ENCODE measurements around the gene RBMS1.

DNA sequence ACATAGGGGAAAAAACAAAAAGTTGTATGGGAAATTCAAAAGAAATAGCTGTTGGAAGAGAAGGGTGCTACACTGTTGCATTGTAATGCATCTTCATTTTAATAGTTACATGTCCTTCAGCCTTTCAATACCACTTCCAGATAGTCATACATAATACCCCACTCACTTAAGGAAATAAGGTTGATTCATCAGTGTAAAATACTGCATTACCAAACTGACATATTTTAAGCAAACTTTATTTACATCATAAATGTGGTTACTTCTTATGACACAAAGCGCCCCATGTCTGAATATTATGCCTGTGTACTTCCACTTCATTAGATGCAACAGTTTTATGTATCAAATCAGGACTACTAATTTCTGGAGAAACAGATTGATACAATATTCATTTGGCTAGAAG, 4.5 kb downstream of the RBMS1 start:
- TF ChIP-seq, protein P1, sequence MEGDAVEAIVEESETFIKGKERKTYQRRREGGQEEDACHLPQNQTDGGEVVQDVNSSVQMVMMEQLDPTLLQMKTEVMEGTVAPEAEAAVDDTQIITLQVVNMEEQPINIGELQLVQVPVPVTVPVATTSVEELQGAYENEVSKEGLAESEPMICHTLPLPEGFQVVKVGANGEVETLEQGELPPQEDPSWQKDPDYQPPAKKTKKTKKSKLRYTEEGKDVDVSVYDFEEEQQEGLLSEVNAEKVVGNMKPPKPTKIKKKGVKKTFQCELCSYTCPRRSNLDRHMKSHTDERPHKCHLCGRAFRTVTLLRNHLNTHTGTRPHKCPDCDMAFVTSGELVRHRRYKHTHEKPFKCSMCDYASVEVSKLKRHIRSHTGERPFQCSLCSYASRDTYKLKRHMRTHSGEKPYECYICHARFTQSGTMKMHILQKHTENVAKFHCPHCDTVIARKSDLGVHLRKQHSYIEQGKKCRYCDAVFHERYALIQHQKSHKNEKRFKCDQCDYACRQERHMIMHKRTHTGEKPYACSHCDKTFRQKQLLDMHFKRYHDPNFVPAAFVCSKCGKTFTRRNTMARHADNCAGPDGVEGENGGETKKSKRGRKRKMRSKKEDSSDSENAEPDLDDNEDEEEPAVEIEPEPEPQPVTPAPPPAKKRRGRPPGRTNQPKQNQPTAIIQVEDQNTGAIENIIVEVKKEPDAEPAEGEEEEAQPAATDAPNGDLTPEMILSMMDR (conservative IDR thresholded peaks at IDR 0.05; ENCODE audit: low read depth, low read length), result no peak
- TF ChIP-seq POLR2A (IDR thresholded peaks at IDR 0.05; ENCODE audit: low read depth, low read length), result no peak
- no peak for TF ChIP-seq RAD21 (IDR thresholded peaks at IDR 0.05; ENCODE audit: low read length)
- no peak for TF ChIP-seq RCOR1 (IDR thresholded peaks at IDR 0.05; ENCODE audit: insufficient replicate concordance, low read length)
- TF ChIP-seq BHLHE40 (IDR thresholded peaks at IDR 0.05; ENCODE audit: low read depth, low read length), result no peak
- no peak for TF ChIP-seq RFX5 (IDR thresholded peaks at IDR 0.05; ENCODE audit: low read depth, low read length)
- TF ChIP-seq MXI1 (IDR thresholded peaks at IDR 0.05; ENCODE audit: borderline replicate concordance, low read depth, low read length), result no peak
- TF ChIP-seq SMC3 (IDR thresholded peaks at IDR 0.05; ENCODE audit: low read depth, low read length), result no peak
- TF ChIP-seq FOS (IDR thresholded peaks at IDR 0.05; ENCODE audit: low read depth, low read length), result no peak

Data from IMR-90 (cell line).